ENCODE results near the gene CFAP161.

- no peak for TF ChIP-seq ZNF658 (tag by site-specific recombination; IDR thresholded peaks at IDR 0.05)
- TF ChIP-seq TRIM28 (IDR thresholded peaks at IDR 0.05; ENCODE audit: borderline replicate concordance, low read length) = no peak
- no peak for TF ChIP-seq CTCF (tag by site-specific recombination; IDR thresholded peaks at IDR 0.05)
- TF ChIP-seq ZBTB21 (tag by site-specific recombination; IDR thresholded peaks at IDR 0.05) = no peak
- no peak for TF ChIP-seq ZNF146 (tag by site-specific recombination; IDR thresholded peaks at IDR 0.05)
- no peak for TF ChIP-seq ZNF707 (tag by site-specific recombination; IDR thresholded peaks at IDR 0.05)
- no peak for TF ChIP-seq ZBTB11 (tag by site-specific recombination; conservative IDR thresholded peaks at IDR 0.05; ENCODE audit: low read depth)
- TF ChIP-seq ZNF274 (IDR thresholded peaks at IDR 0.05; ENCODE audit: low read length) = no peak
- TF ChIP-seq ZNF274 (tag by site-specific recombination; IDR thresholded peaks at IDR 0.05; ENCODE audit: borderline replicate concordance) = no peak
- TF ChIP-seq KLF7 (tag by site-specific recombination; IDR thresholded peaks at IDR 0.05; ENCODE audit: borderline replicate concordance) = no peak
- no peak for TF ChIP-seq ZNF350 (tag by site-specific recombination; IDR thresholded peaks at IDR 0.05)
- TF ChIP-seq GLIS1 (tag by site-specific recombination; IDR thresholded peaks at IDR 0.05) = no peak
- no peak for TF ChIP-seq ZNF423 (tag by site-specific recombination; IDR thresholded peaks at IDR 0.05)
- 0 out of 2 replicates have a peak, but pooled peaks have one; percentile 3 for TF ChIP-seq ZNF394 (tag by site-specific recombination; IDR thresholded peaks at IDR 0.05; ENCODE audit: borderline replicate concordance)
Observed at GRCh38 chr15:81092559-81092902, 41.5 kb upstream of the CFAP161 start.

All from HEK293 (cell line).